Endometrial microvascular endothelial cells (primary cell): Measurements from ENCODE around the gene EDN1. TPM values are rescaled to one million over a fixed set of nuclear protein-coding genes. Genes with fewer than 3 reads are reported as not detected.

Source experiments
- in situ Hi-C: cut with HindIII; loops from 2 replicates; pipeline ENCODE4 v1.10.0; 2017; ENCODE audit warnings: low sequenced_read_pairs, low pct_unique_long_range_greater_than_20kb; ENCODE audit errors: inconsistent ontology term
- total RNA-seq: library from RNA; depleted of rRNA; stranded (reverse); fragments of >200 nt; gene quantifications from one replicate; pipeline ENCODE4 v1.2.3, GENCODE V29; 2015; ENCODE audit errors: inconsistent ontology term

The EDN1 gene
- total RNA-seq, 1 donor from 2014 or later: 108 TPM

GRCh38 chr6:12265791-12266190 lies 24.4 kb upstream of the EDN1 start:
- in situ Hi-C loops: no loop called here

- in situ Hi-C loops: no loop called here
Measured at GRCh38 chr6:12266571-12266970, 23.6 kb upstream of the EDN1 start.

- in situ Hi-C loops: no loop called here
Measured at GRCh38 chr6:12269110-12269509, 21.1 kb upstream of the EDN1 start.

- in situ Hi-C loops: no loop called here
Measured at GRCh38 chr6:12270551-12271230, 19.5 kb upstream of the EDN1 start.

GRCh38 chr6:12271594-12271993 lies 18.6 kb upstream of the EDN1 start:
- in situ Hi-C loops: no loop called here

- in situ Hi-C loops: no loop called here
Measured at GRCh38 chr6:12271997-12272396, 18.2 kb upstream of the EDN1 start.

GRCh38 chr6:12275107-12275506 lies 15.1 kb upstream of the EDN1 start:
- in situ Hi-C loops: loop anchor here (25.0 kb wide), 2 partner anchors 263 to 663 kb away; partner anchors contain the start of gene HIVEP1

GRCh38 chr6:12276930-12277315 lies 13.2 kb upstream of the EDN1 start:
- in situ Hi-C loops: loop anchor here (25.0 kb wide), 2 partner anchors 265 to 665 kb away; partner anchors contain the start of gene HIVEP1

GRCh38 chr6:12277386-12277785 lies 12.8 kb upstream of the EDN1 start:
- in situ Hi-C loops: loop anchor here (25.0 kb wide), 2 partner anchors 265 to 665 kb away; partner anchors contain the start of gene HIVEP1

GRCh38 chr6:12278915-12279314 lies 11.2 kb upstream of the EDN1 start:
- in situ Hi-C loops: loop anchor here (25.0 kb wide), 2 partner anchors 267 to 667 kb away; partner anchors contain the start of gene HIVEP1

GRCh38 chr6:12279322-12280091 lies 10.7 kb upstream of the EDN1 start:
- in situ Hi-C loops: loop anchor here (25.0 kb wide), 2 partner anchors 267 to 667 kb away; partner anchors contain the start of gene HIVEP1

- in situ Hi-C loops: loop anchor here (25.0 kb wide), 2 partner anchors 268 to 668 kb away; partner anchors contain the start of gene HIVEP1
Measured at GRCh38 chr6:12280458-12280857, 9.7 kb upstream of the EDN1 start.

GRCh38 chr6:12280902-12281301 lies 9.3 kb upstream of the EDN1 start:
- in situ Hi-C loops: loop anchor here (25.0 kb wide), 2 partner anchors 269 to 669 kb away; partner anchors contain the start of gene HIVEP1

- in situ Hi-C loops: loop anchor here (25.0 kb wide), 2 partner anchors 272 to 672 kb away; partner anchors contain the start of gene HIVEP1
Measured at GRCh38 chr6:12283904-12284303, 6.3 kb upstream of the EDN1 start.

GRCh38 chr6:12286373-12287110 lies 3.6 kb upstream of the EDN1 start:
- in situ Hi-C loops: loop anchor here (25.0 kb wide), 2 partner anchors 274 to 674 kb away; partner anchors contain the start of gene HIVEP1

- in situ Hi-C loops: loop anchor here (25.0 kb wide), 2 partner anchors 276 to 676 kb away; partner anchors contain the start of gene HIVEP1
Measured at GRCh38 chr6:12288211-12288618, 1.9 kb upstream of the EDN1 start.

- in situ Hi-C loops: loop anchor here (25.0 kb wide), 2 partner anchors 277 to 677 kb away; partner anchors contain the start of gene HIVEP1
Measured at GRCh38 chr6:12288914-12289313, 1.2 kb upstream of the EDN1 start.

- in situ Hi-C loops: loop anchor here (25.0 kb wide), 2 partner anchors 277 to 677 kb away; partner anchors contain the start of gene HIVEP1
Measured at GRCh38 chr6:12289365-12289919, 719 bp upstream of the EDN1 start.
